Smooth muscle cell of the coronary artery (primary cell): ENCODE measurements around the gene FCGR2B. TPM values are rescaled to one million over a fixed set of nuclear protein-coding genes. Genes with fewer than 3 reads are reported as not detected.

ENCODE experiments used
- total RNA-seq: library from RNA; depleted of rRNA; stranded (reverse); fragments of >200 nt; gene quantifications from 2 replicates; pipeline ENCODE4 v1.2.3, GENCODE V29; 2014; ENCODE audit warnings: low replicate concordance

Gene FCGR2B
- total RNA-seq, result not detected in 2 replicates

DNA sequence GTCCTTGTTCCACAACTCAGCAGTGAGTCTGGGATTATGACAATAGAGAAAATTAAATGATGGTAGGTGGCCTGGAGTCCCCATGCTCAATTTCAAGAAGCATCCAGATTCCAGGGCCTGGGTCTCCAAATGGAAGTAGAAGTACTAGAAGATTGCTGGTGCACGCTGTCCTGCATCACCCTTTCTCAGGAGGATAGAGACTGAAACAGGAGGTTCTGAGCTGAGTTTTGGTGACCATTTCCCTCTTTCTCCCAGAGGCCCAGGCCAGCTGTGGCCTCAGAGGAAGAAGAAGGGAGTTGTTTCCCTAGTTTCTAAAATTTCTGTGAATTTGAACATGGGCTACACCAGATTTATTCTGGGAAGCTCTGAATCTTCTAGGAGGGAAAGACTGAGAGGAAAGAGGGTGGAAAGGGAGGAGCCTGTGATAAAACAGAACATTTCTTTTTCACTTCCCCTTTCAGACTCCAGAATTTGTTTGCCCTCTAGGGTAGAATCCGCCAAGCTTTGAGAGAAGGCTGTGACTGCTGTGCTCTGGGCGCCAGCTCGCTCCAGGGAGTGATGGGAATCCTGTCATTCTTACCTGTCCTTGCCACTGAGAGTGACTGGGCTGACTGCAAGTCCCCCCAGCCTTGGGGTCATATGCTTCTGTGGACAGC is at the start of gene FCGR2B:
Gene FCGR2B (plus strand): TSS at position 460 of the 656 bp plus-strand sequence. CDS start 99 bp downstream, at position 559.

GRCh38 chr1:161631076-161631475 is 31.9 kb upstream of the FCGR2B start, which contains the start of gene FCGR3B:
Gene FCGR3B (minus strand): TSS chr1:161631176. CDS start chr1:161631094, 82 bp downstream.

GRCh38 chr1:161706482-161707347 is 43.8 kb downstream of the FCGR2B start, which contains the start of gene FCRLA:
Gene FCRLA (plus strand): TSS chr1:161707229. CDS start chr1:161707265, 36 bp downstream.

GRCh38 chr1:161720956-161721737 is 58.2 kb downstream of the FCGR2B start, which contains the start of gene FCRLB:
Gene FCRLB (plus strand): TSS chr1:161721544. CDS start chr1:161722673, 1,129 bp downstream.

Other genes starting within 250 kb of the FCGR2B start
- not detected in 2 replicates for gene FCGR2A, start 157.7 kb upstream of the FCGR2B start, total RNA-seq
- gene HSPA6, start 138.6 kb upstream of the FCGR2B start, total RNA-seq, result 0.75 and 0.94 TPM in 2 replicates
- not detected in 2 replicates for gene FCGR3A, start 113.3 kb upstream of the FCGR2B start, total RNA-seq
- gene FCGR3B, start 32.0 kb upstream of the FCGR2B start, total RNA-seq, result not detected in 2 replicates
- 0.45 and 0.47 TPM in 2 replicates for gene FCRLA, start 44.1 kb downstream of the FCGR2B start, total RNA-seq
- gene FCRLB, start 58.4 kb downstream of the FCGR2B start, total RNA-seq, result 0.59 and 0.83 TPM in 2 replicates
- 17.9 and 31.0 TPM in 2 replicates for gene DUSP12, start 86.6 kb downstream of the FCGR2B start, total RNA-seq
- gene ATF6, start 103.2 kb downstream of the FCGR2B start, total RNA-seq, result 9.6 and 16.7 TPM in 2 replicates